NCI-H345 treated with DMSO at 0.1 percent for 48 hours (cell line): ENCODE data around the gene PODXL.

ENCODE experiments used
- DNase-seq: peaks from one replicate; lab custom pipeline; 2025; ENCODE audit not compliant: unreplicated experiment; lab: John Stamatoyannopoulos, UW

The PODXL gene

DNA sequence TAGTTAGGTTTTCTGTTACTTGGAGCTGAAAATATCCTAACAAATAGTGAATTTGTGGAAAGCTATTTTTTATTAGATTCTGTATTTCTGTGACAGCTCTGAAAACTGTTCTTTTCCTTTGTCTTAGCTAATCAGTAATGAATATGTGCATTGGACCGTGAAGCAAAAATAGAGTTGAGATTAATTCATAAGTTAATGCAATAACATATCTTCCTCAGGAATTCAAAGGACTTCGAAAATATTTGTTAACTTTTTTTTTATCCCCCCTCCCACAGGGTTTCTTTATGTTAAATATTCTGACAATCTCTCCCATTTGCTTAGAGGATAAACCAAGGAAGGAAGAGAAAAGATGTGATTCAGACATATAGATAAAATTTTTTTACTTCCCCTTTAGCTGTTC lies 101.4 kb downstream of the PODXL start:
- DNase-seq: no peak

DNA sequence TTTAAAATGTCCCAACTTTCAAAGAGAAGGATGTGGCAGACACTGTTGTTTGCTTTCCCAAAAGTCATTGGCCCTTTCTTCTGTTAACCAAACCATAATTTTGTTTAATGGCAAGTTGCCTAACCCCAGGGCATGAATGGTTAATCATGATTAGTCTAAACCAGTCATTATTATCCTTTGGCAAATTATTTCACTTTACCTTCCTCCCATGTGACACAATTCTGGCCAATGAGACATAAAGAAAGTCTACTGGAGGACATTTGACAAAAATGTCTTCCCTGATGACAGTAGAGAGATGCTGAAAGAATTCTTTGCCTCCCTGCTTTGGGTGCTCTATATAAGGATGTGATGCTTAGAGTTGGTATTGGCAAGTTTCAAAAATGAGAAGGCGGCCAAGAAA lies 101.9 kb downstream of the PODXL start:
- DNase-seq: no peak
